ENCODE measurements around the gene NPAS3. TPM values are rescaled to one million over a fixed set of nuclear protein-coding genes. Genes with fewer than 3 reads are reported as not detected.

Gene NPAS3
- total RNA-seq, 2 experiments from 2014 or later = not detected

- Mint-ChIP-seq H3K27ac (no peak overlapping the region), H3K27me3 (ENCODE audit: low read depth) (no peaks in the 10 kb centered on the region), H3K9me3 (ENCODE audit: insufficient read depth) (no peaks in the 10 kb centered on the region), H3K36me3 (ENCODE audit: low read depth) (no peaks in the 10 kb centered on the region), H3K4me3 (no peak overlapping the region), H3K4me1 (ENCODE audit: low read depth) (no peaks in the 10 kb centered on the region)
- ATAC-seq = no peak
- no peak for DNase-seq
- CTCF ChIA-PET = interaction anchor here (0.6 kb wide), 1 partner anchor 24 kb away, joined by 3 read pairs; no protein-coding TSS in a partner anchor
- POLR2A ChIA-PET = no interaction called here
Observed at GRCh38 chr14:33219957-33220356, 281.3 kb downstream of the NPAS3 start.

- ChIA-PET CTCF (no interaction called here), POLR2A (no interaction called here)
- no peak overlapping the region for H3K4me3 Mint-ChIP-seq
- H3K27ac Mint-ChIP-seq = no peak overlapping the region
- H3K36me3 Mint-ChIP-seq (ENCODE audit: low read depth) = no peaks in the 10 kb centered on the region
- no peaks in the 10 kb centered on the region for H3K4me1 Mint-ChIP-seq (ENCODE audit: low read depth)
- no peaks in the 10 kb centered on the region for H3K27me3 Mint-ChIP-seq (ENCODE audit: low read depth)
- DNase-seq = no peak
- peaks cover 3% of the 10 kb centered on the region for H3K9me3 Mint-ChIP-seq (ENCODE audit: insufficient read depth)
- no peak for ATAC-seq
Observed at GRCh38 chr14:33229269-33229929, 290.7 kb downstream of the NPAS3 start.

- Mint-ChIP-seq H3K4me3 (no peak overlapping the region), H3K27me3 (ENCODE audit: low read depth) (no peaks in the 10 kb centered on the region), H3K36me3 (ENCODE audit: low read depth) (no peaks in the 10 kb centered on the region), H3K27ac (no peak overlapping the region), H3K4me1 (ENCODE audit: low read depth) (no peaks in the 10 kb centered on the region), H3K9me3 (ENCODE audit: insufficient read depth) (peaks cover 3% of the 10 kb centered on the region)
- no peak for DNase-seq
- POLR2A ChIA-PET = no interaction called here
- CTCF ChIA-PET = no interaction called here
- no peak for ATAC-seq
Observed at GRCh38 chr14:33230021-33230420, 291.3 kb downstream of the NPAS3 start.

- ATAC-seq = no peak
- peaks cover 3% of the 10 kb centered on the region for H3K9me3 Mint-ChIP-seq (ENCODE audit: insufficient read depth)
- no peak overlapping the region for H3K27ac Mint-ChIP-seq
- no peak for DNase-seq
- no peaks in the 10 kb centered on the region for H3K4me1 Mint-ChIP-seq (ENCODE audit: low read depth)
- H3K4me3 Mint-ChIP-seq = no peak overlapping the region
- ChIA-PET POLR2A (no interaction called here), CTCF (no interaction called here)
- no peaks in the 10 kb centered on the region for H3K36me3 Mint-ChIP-seq (ENCODE audit: low read depth)
- H3K27me3 Mint-ChIP-seq (ENCODE audit: low read depth) = no peaks in the 10 kb centered on the region
Observed at GRCh38 chr14:33232031-33232430, 293.4 kb downstream of the NPAS3 start.

- ChIA-PET CTCF (no interaction called here), POLR2A (no interaction called here)
- no peaks in the 10 kb centered on the region for H3K4me1 Mint-ChIP-seq (ENCODE audit: low read depth)
- H3K9me3 Mint-ChIP-seq (ENCODE audit: insufficient read depth) = no peaks in the 10 kb centered on the region
- no peak for ATAC-seq
- H3K27me3 Mint-ChIP-seq (ENCODE audit: low read depth) = no peaks in the 10 kb centered on the region
- H3K27ac Mint-ChIP-seq = no peak overlapping the region
- no peaks in the 10 kb centered on the region for H3K36me3 Mint-ChIP-seq (ENCODE audit: low read depth)
- DNase-seq = no peak
- H3K4me3 Mint-ChIP-seq = no peak overlapping the region
Observed at GRCh38 chr14:33237115-33237740, 298.5 kb downstream of the NPAS3 start.

- Mint-ChIP-seq H3K36me3 (ENCODE audit: low read depth) (no peaks in the 10 kb centered on the region), H3K4me1 (ENCODE audit: low read depth) (no peaks in the 10 kb centered on the region), H3K27ac (no peak overlapping the region), H3K4me3 (no peak overlapping the region), H3K27me3 (ENCODE audit: low read depth) (no peaks in the 10 kb centered on the region), H3K9me3 (ENCODE audit: insufficient read depth) (no peaks in the 10 kb centered on the region)
- ChIA-PET POLR2A (no interaction called here), CTCF (no interaction called here)
- DNase-seq (no peak), ATAC-seq (no peak)
Observed at GRCh38 chr14:33239465-33239864, 300.8 kb downstream of the NPAS3 start.

- ChIA-PET CTCF (no interaction called here), POLR2A (no interaction called here)
- no peak for ATAC-seq
- H3K27me3 Mint-ChIP-seq (ENCODE audit: low read depth) = no peaks in the 10 kb centered on the region
- H3K36me3 Mint-ChIP-seq (ENCODE audit: low read depth) = no peaks in the 10 kb centered on the region
- H3K4me3 Mint-ChIP-seq = no peak overlapping the region
- no peaks in the 10 kb centered on the region for H3K9me3 Mint-ChIP-seq (ENCODE audit: insufficient read depth)
- H3K4me1 Mint-ChIP-seq (ENCODE audit: low read depth) = no peaks in the 10 kb centered on the region
- no peak for DNase-seq
- H3K27ac Mint-ChIP-seq = no peak overlapping the region
Observed at GRCh38 chr14:33240466-33240865, 301.8 kb downstream of the NPAS3 start.

GRCh38 chr14:33241331-33241730, 302.7 kb downstream of the NPAS3 start:
- H3K9me3 Mint-ChIP-seq (ENCODE audit: insufficient read depth) = no peaks in the 10 kb centered on the region
- H3K4me1 Mint-ChIP-seq (ENCODE audit: low read depth) = no peaks in the 10 kb centered on the region
- POLR2A ChIA-PET = no interaction called here
- no peaks in the 10 kb centered on the region for H3K27me3 Mint-ChIP-seq (ENCODE audit: low read depth)
- H3K36me3 Mint-ChIP-seq (ENCODE audit: low read depth) = no peaks in the 10 kb centered on the region
- H3K27ac Mint-ChIP-seq = no peak overlapping the region
- DNase-seq (no peak), ATAC-seq (no peak)
- CTCF ChIA-PET = no interaction called here
- H3K4me3 Mint-ChIP-seq = no peak overlapping the region

GRCh38 chr14:33249233-33249820, 310.6 kb downstream of the NPAS3 start:
- DNase-seq (no peak), ATAC-seq (no peak)
- POLR2A ChIA-PET = no interaction called here
- H3K27ac Mint-ChIP-seq = no peak overlapping the region
- CTCF ChIA-PET = no interaction called here
- H3K4me1 Mint-ChIP-seq (ENCODE audit: low read depth) = no peaks in the 10 kb centered on the region
- H3K4me3 Mint-ChIP-seq = no peak overlapping the region
- H3K9me3 Mint-ChIP-seq (ENCODE audit: insufficient read depth) = no peaks in the 10 kb centered on the region
- H3K27me3 Mint-ChIP-seq (ENCODE audit: low read depth) = no peaks in the 10 kb centered on the region
- H3K36me3 Mint-ChIP-seq (ENCODE audit: low read depth) = no peaks in the 10 kb centered on the region

- H3K9me3 Mint-ChIP-seq (ENCODE audit: insufficient read depth) = no peaks in the 10 kb centered on the region
- no peak overlapping the region for H3K4me3 Mint-ChIP-seq
- DNase-seq = no peak
- no peaks in the 10 kb centered on the region for H3K36me3 Mint-ChIP-seq (ENCODE audit: low read depth)
- no peaks in the 10 kb centered on the region for H3K27me3 Mint-ChIP-seq (ENCODE audit: low read depth)
- ATAC-seq = no peak
- H3K27ac Mint-ChIP-seq = no peak overlapping the region
- CTCF ChIA-PET = no interaction called here
- no peaks in the 10 kb centered on the region for H3K4me1 Mint-ChIP-seq (ENCODE audit: low read depth)
- POLR2A ChIA-PET = no interaction called here
Observed at GRCh38 chr14:33250963-33251362, 312.3 kb downstream of the NPAS3 start.

- Mint-ChIP-seq H3K4me3 (no peak overlapping the region), H3K4me1 (ENCODE audit: low read depth) (no peaks in the 10 kb centered on the region), H3K9me3 (ENCODE audit: insufficient read depth) (no peaks in the 10 kb centered on the region), H3K27me3 (ENCODE audit: low read depth) (no peaks in the 10 kb centered on the region), H3K36me3 (ENCODE audit: low read depth) (no peaks in the 10 kb centered on the region), H3K27ac (no peak overlapping the region)
- no peak for ATAC-seq
- CTCF ChIA-PET = no interaction called here
- no peak for DNase-seq
- POLR2A ChIA-PET = no interaction called here
Observed at GRCh38 chr14:33254342-33254741, 315.7 kb downstream of the NPAS3 start.

GRCh38 chr14:33254861-33255395, 316.2 kb downstream of the NPAS3 start:
- no peak for DNase-seq
- Mint-ChIP-seq H3K4me1 (ENCODE audit: low read depth) (no peaks in the 10 kb centered on the region), H3K36me3 (ENCODE audit: low read depth) (no peaks in the 10 kb centered on the region), H3K9me3 (ENCODE audit: insufficient read depth) (no peaks in the 10 kb centered on the region), H3K27me3 (ENCODE audit: low read depth) (no peaks in the 10 kb centered on the region), H3K27ac (no peak overlapping the region), H3K4me3 (no peak overlapping the region)
- ChIA-PET CTCF (no interaction called here), POLR2A (no interaction called here)
- ATAC-seq = no peak

Data from activated CD8-positive, alpha-beta T cell treated with anti-CD3 and anti-CD28 coated beads, Interleukin-2, amount 10 ng/mL, durations not matched to agents 7 days and 5 days (primary cell).